Endodermal cell (in vitro differentiated cells): ENCODE data around the gene KCNQ1. TPM values are rescaled to one million over a fixed set of nuclear protein-coding genes. Genes with fewer than 3 reads are reported as not detected.

Source experiments
- DNase-seq: peaks from one replicate; pipeline ENCODE4 v3.0.0-alpha.2; 2017
- H3K27ac ChIP-seq: 2 replicates; pipeline ENCODE4 v1.5.1; 2013; ENCODE audit warnings: mild to moderate bottlenecking, low read depth, low read length, moderate library complexity
- H3K27me3 ChIP-seq: 2 replicates; pipeline ENCODE4 v1.6.1; 2013; ENCODE audit warnings: mild to moderate bottlenecking, low read length, moderate library complexity; ENCODE audit not compliant: insufficient read depth, control insufficient read depth, poor library complexity, severe bottlenecking
- H3K36me3 ChIP-seq: 2 replicates; pipeline ENCODE4 v1.7.0; 2013; ENCODE audit warnings: mild to moderate bottlenecking, low read length, moderate library complexity; ENCODE audit not compliant: control insufficient read depth, insufficient read depth
- H3K4me1 ChIP-seq: one replicate; pipeline ENCODE4 v1.7.0; 2013; ENCODE audit warnings: low read length; ENCODE audit not compliant: control insufficient read depth, insufficient read depth
- H3K4me3 ChIP-seq: 2 replicates; pipeline ENCODE4 v1.5.1; 2013; ENCODE audit warnings: mild to moderate bottlenecking, low read length, moderate library complexity
- H3K9ac ChIP-seq: 2 replicates; pipeline ENCODE4 v1.6.1; 2013; ENCODE audit warnings: mild to moderate bottlenecking, low read length, moderate library complexity; ENCODE audit not compliant: poor library complexity, severe bottlenecking; ENCODE audit errors: extremely low read depth
- H3K9me3 ChIP-seq: 2 replicates; pipeline ENCODE4 v1.6.1; 2013; ENCODE audit warnings: mild to moderate bottlenecking, low read length, moderate library complexity; ENCODE audit not compliant: control insufficient read depth
- H3K27ac Mint-ChIP-seq: 2 replicates; pipeline ENCODE4 v1.8.0; 2020; ENCODE audit warnings: mixed read lengths
- H3K27me3 Mint-ChIP-seq: 2 replicates; pipeline ENCODE4 v1.8.0; 2021; ENCODE audit warnings: mild to moderate bottlenecking, mixed read lengths; ENCODE audit not compliant: insufficient read depth
- H3K36me3 Mint-ChIP-seq: 2 replicates; pipeline ENCODE4 v1.8.0; 2020; ENCODE audit warnings: low read depth, mixed read lengths
- H3K4me1 Mint-ChIP-seq: 2 replicates; pipeline ENCODE4 v1.8.0; 2020; ENCODE audit warnings: mixed read lengths
- H3K4me3 Mint-ChIP-seq: 2 replicates; pipeline ENCODE4 v1.8.0; 2020; ENCODE audit warnings: mild to moderate bottlenecking, moderate library complexity, mixed read lengths
- H3K9me3 Mint-ChIP-seq: 2 replicates; pipeline ENCODE4 v1.8.0; 2020; ENCODE audit warnings: mild to moderate bottlenecking, mixed read lengths
- WGBS, 2 experiments: methylation state at CpG; one replicate each; pipeline versions ENCODE4 v1.1.5 to v1.1.7; 2013; ENCODE audit warnings: missing lambda C conversion rate in 2 of 2, mixed read lengths in 1 of 2; ENCODE audit not compliant: insufficient coverage in 1 of 2, insufficient read length in 1 of 2; 5-methylcytosine and 5-hydroxymethylcytosine counted together
- total RNA-seq, 2 donors: library from RNA; stranded (reverse); fragmentation: NEBNext Ultra II Directional in 1 of 2; extraction: Animal tissue kit (Norgen Biotek cat#: 25700) in 1 of 2; gene quantifications; 2 replicates in 1 of 2; 3 replicates in 1 of 2; pipeline ENCODE4 v1.2.1, GENCODE V29; 2021
- TF ChIP-seq, protein P1 (sequence below): fragments of 200-600 bp; sonication (generic); conservative IDR thresholded peaks from 2 replicates; pipeline ENCODE4 v1.5.0; 2021; ENCODE audit warnings: antibody characterized with exemption, mild to moderate bottlenecking

The KCNQ1 gene
- total RNA-seq, 2 donors from 2014 or later, result 1.8 to 3.5 TPM

DNA sequence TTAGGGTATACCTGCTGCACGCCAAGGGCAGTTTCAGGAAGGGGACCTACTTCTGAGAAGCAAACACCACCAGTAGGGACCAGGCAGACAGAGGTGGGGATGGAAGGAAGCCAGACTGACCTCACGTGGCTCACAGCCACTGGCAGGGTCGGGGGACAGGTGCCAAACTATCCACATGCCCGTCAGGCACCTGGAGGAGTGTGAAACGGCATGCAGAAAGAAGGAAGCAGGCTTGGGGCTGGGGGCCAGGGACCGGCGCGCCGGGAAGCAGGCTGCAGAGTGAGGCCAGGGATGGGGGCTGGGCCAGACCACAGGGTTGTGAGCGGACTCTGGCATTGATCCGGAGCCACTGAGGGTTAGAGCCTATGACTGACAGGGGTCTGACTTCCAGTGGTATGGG is 393.3 kb downstream of the KCNQ1 start:
- Histone ChIP-seq H3K27me3 (no peaks in the 10 kb centered on the region), H3K36me3 (no peaks in the 10 kb centered on the region), H3K9ac (no peak overlapping the region), H3K4me1 (no peaks in the 10 kb centered on the region), H3K9me3 (no peaks in the 10 kb centered on the region), H3K4me3 (no peak overlapping the region), H3K27ac (no peak overlapping the region)
- Mint-ChIP-seq H3K9me3 (no peaks in the 10 kb centered on the region), H3K4me3 (no peak overlapping the region), H3K27ac (peak overlapping the region; percentile 30), H3K27me3 (peaks cover 47% of the 10 kb centered on the region), H3K4me1 (peaks cover 15% of the 10 kb centered on the region), H3K36me3 (no peaks in the 10 kb centered on the region)
- TF ChIP-seq, protein P1, sequence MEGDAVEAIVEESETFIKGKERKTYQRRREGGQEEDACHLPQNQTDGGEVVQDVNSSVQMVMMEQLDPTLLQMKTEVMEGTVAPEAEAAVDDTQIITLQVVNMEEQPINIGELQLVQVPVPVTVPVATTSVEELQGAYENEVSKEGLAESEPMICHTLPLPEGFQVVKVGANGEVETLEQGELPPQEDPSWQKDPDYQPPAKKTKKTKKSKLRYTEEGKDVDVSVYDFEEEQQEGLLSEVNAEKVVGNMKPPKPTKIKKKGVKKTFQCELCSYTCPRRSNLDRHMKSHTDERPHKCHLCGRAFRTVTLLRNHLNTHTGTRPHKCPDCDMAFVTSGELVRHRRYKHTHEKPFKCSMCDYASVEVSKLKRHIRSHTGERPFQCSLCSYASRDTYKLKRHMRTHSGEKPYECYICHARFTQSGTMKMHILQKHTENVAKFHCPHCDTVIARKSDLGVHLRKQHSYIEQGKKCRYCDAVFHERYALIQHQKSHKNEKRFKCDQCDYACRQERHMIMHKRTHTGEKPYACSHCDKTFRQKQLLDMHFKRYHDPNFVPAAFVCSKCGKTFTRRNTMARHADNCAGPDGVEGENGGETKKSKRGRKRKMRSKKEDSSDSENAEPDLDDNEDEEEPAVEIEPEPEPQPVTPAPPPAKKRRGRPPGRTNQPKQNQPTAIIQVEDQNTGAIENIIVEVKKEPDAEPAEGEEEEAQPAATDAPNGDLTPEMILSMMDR, result no peak
- WGBS, 2 experiments, result 83% methylated on average over 9 to 11 of the region's 11 CpGs
- no peak for DNase-seq

GRCh38 chr11:2838676-2839294 is 394.0 kb downstream of the KCNQ1 start:
- Histone ChIP-seq H3K9ac (no peak overlapping the region), H3K27me3 (no peaks in the 10 kb centered on the region), H3K4me1 (no peaks in the 10 kb centered on the region), H3K9me3 (no peaks in the 10 kb centered on the region), H3K4me3 (no peak overlapping the region), H3K27ac (no peak overlapping the region), H3K36me3 (no peaks in the 10 kb centered on the region)
- no peak for DNase-seq
- Mint-ChIP-seq H3K4me1 (peaks cover 15% of the 10 kb centered on the region), H3K36me3 (no peaks in the 10 kb centered on the region), H3K27me3 (peaks cover 49% of the 10 kb centered on the region), H3K9me3 (no peaks in the 10 kb centered on the region), H3K4me3 (no peak overlapping the region), H3K27ac (no peak overlapping the region)
- TF ChIP-seq, protein P1, result no peak
- WGBS, 2 experiments, result 96 to 100% methylated on average over 3 to 25 of the region's 25 CpGs

- H3K27ac ChIP-seq, result no peak overlapping the region
- no peak overlapping the region for H3K9ac ChIP-seq
- H3K27me3 Mint-ChIP-seq, result peaks cover 47% of the 10 kb centered on the region
- no peaks in the 10 kb centered on the region for H3K9me3 Mint-ChIP-seq
- H3K4me1 ChIP-seq, result no peaks in the 10 kb centered on the region
- TF ChIP-seq, protein P1, result no peak
- no peak for DNase-seq
- no peaks in the 10 kb centered on the region for H3K9me3 ChIP-seq
- no peak overlapping the region for H3K4me3 ChIP-seq
- no peak overlapping the region for H3K27ac Mint-ChIP-seq
- H3K4me3 Mint-ChIP-seq, result no peak overlapping the region
- no peaks in the 10 kb centered on the region for H3K36me3 Mint-ChIP-seq
- peaks cover 15% of the 10 kb centered on the region for H3K4me1 Mint-ChIP-seq
- no peaks in the 10 kb centered on the region for H3K27me3 ChIP-seq
- WGBS, 2 experiments, result 75 to 87% methylated on average over 19 to 23 of the region's 23 CpGs
- H3K36me3 ChIP-seq, result no peaks in the 10 kb centered on the region
These were observed 394.7 kb downstream of the KCNQ1 start for GRCh38 chr11:2839395-2839943.
